ENCODE data around the gene CLIP1. TPM values are rescaled to one million over a fixed set of nuclear protein-coding genes. Genes with fewer than 3 reads are reported as not detected.

Gene CLIP1
- total and polyA plus RNA-seq, 2 of the 4 experiments (the other 2 are of a cell fraction) = 38.0 to 54.8 TPM

DNA sequence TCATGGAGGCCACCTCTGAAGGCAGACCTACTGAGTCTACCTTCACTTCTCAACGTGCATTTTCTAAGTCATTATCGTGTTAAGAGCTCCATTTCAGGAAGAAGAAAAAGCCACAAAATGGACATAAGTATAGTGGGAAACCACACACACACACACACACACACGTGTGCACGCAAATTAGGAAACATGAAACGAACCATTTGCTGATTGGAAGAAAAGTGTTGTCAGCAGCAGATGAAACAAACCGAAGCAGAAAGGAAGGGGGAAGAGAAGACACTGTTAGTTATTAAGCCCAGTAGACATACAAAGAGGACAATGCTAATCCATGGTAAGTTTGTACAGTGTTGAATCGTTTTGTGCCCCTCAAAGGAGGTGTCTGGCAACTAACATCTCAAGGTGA lies 146.2 kb downstream of the CLIP1 start:
- Histone ChIP-seq H2AFZ (replicated peaks; ENCODE audit: low read length, poor library complexity) (no peak overlapping the region), H4K5ac (ENCODE audit: low read depth, low read length) (no peak overlapping the region), H3K27me3 (ENCODE audit: control insufficient read depth, insufficient read depth, low read length) (no peaks in the 10 kb centered on the region), H3K18ac (ENCODE audit: low read depth, low read length) (no peak overlapping the region), H3K36me3 (ENCODE audit: control insufficient read depth, insufficient read depth, low read length) (peaks cover 20% of the 10 kb centered on the region), H2AK9ac (replicated peaks; ENCODE audit: low read depth, low read length, poor library complexity) (no peak overlapping the region), H4K8ac (ENCODE audit: low read depth in 2 of 2, low read length in 2 of 2) (no peak overlapping the region), H3K4ac (ENCODE audit: low read depth, low read length) (no peak overlapping the region), H3K9me3 (ENCODE audit: control insufficient read depth, insufficient read depth, low read length) (no peaks in the 10 kb centered on the region), H4K20me1 (ENCODE audit: insufficient read depth, low read length) (no peaks in the 10 kb centered on the region), H2AK5ac (ENCODE audit: low read depth, low read length) (no peak overlapping the region), H3K4me2 (ENCODE audit: low read depth, low read length) (no peak overlapping the region), H3K4me3 (ENCODE audit: insufficient read depth, low read depth, low read length) (no peak overlapping the region), H4K91ac (ENCODE audit: insufficient read depth, low read depth, low read length) (no peak overlapping the region), H3K9ac (ENCODE audit: low read depth, low read length) (no peak overlapping the region), H3K56ac (ENCODE audit: extremely low read depth, insufficient read depth, low read length) (no peak overlapping the region), H3K27ac (ENCODE audit: insufficient read depth, low read length) (no peak overlapping the region), H3K14ac (replicated peaks; ENCODE audit: low read depth, low read length) (no peak overlapping the region), H2BK20ac (ENCODE audit: low read depth, low read length) (no peak overlapping the region), H2BK120ac (ENCODE audit: low read depth, low read length) (no peak overlapping the region), H3K4me1 (ENCODE audit: control insufficient read depth, insufficient read depth, low read length) (no peaks in the 10 kb centered on the region), H2BK15ac (ENCODE audit: low read depth, low read length) (no peak overlapping the region), H3K23ac (ENCODE audit: low read depth, low read length) (no peak overlapping the region), H2BK5ac (ENCODE audit: low read depth, low read length, poor library complexity, severe bottlenecking) (no peak overlapping the region), H3K79me1 (ENCODE audit: low read depth in 1 of 2, low read length in 2 of 2) (peaks cover 6 to 23% of the 10 kb centered on the region in 2 experiments), H3K9me1 (ENCODE audit: insufficient read depth, low read length) (no peaks in the 10 kb centered on the region)
- no CpG with 5 or more reads among the region's 7 CpGs for WGBS, 2 experiments (ENCODE audit: extremely low coverage in 2 of 2, insufficient read length in 1 of 2)
- dilution Hi-C loops (cut with HindIII; ENCODE audit: low sequenced_read_pairs, unreplicated experiment) (no loop called here), in situ Hi-C loops (cut with MboI; ENCODE audit: low sequenced_read_pairs) (no loop called here), intact Hi-C loops (cut with micrococcal nuclease) (no loop called here)
- DNase-seq (no peak), ATAC-seq (ENCODE audit: low read depth) (no peak)
- CTCF ChIA-PET = no interaction called here
- no TSS peak for BruUV-seq (replicated peaks)
- POLR2A ChIA-PET (ENCODE audit: unreplicated experiment) = no interaction called here
- TF ChIP-seq RFX5 (IDR thresholded peaks at IDR 0.05; ENCODE audit: low read depth, low read length) (no peak), SMC3 (IDR thresholded peaks at IDR 0.05; ENCODE audit: low read depth, low read length) (no peak)

Data from IMR-90 (cell line).